HepG2 (cell line): ENCODE data around the gene BRD3.

Source experiments
- CTCF ChIP-seq: sonication (generic); formaldehyde crosslinking; IDR thresholded peaks from 2 replicates; pipeline ENCODE4 v1.5.0; 2020; ENCODE audit warnings: mild to moderate bottlenecking, missing genetic modification reagents, moderate library complexity
- EZH2 ChIP-seq: conservative IDR thresholded peaks from 2 replicates; pipeline ENCODE4 v1.6.1; 2012; ENCODE audit warnings: mild to moderate bottlenecking, low read depth, low read length, moderate library complexity
- MBD4 ChIP-seq: IDR thresholded peaks from 2 replicates; pipeline ENCODE4 v1.6.1; 2012; ENCODE audit warnings: low read length, inconsistent platforms, borderline replicate concordance
- POLR2A ChIP-seq, 2 experiments: IDR thresholded peaks; 2 replicates each; pipeline ENCODE4 v1.6.1; 2011; ENCODE audit warnings: low read depth in 2 of 2, low read length in 2 of 2, mild to moderate bottlenecking in 1 of 2, moderate library complexity in 1 of 2; ENCODE audit not compliant: insufficient read depth in 1 of 2
- STAG1 ChIP-seq: sonication (generic); formaldehyde crosslinking; IDR thresholded peaks from 2 replicates; pipeline ENCODE4 v1.4.0; 2020; ENCODE audit warnings: missing genetic modification reagents
- ZBTB37 ChIP-seq: sonication (generic); formaldehyde crosslinking; IDR thresholded peaks from 2 replicates; pipeline ENCODE4 v1.4.0; 2020; ENCODE audit warnings: mild to moderate bottlenecking, missing genetic modification reagents
- ZNF777 ChIP-seq: sonication (generic); formaldehyde crosslinking; IDR thresholded peaks from 2 replicates; pipeline ENCODE4 v1.4.0; 2020; ENCODE audit warnings: missing genetic modification reagents

GRCh38 chr9:134061688-134062371 lies 6.0 kb downstream of the BRD3 start:
- TF ChIP-seq EZH2 (no peak), POLR2A (IDR thresholded peaks at IDR 0.05; ENCODE audit: insufficient read depth in 1 of 2, low read depth in 2 of 2, low read length in 2 of 2) (no peak), CTCF (CRISPR knock-in tag) (no peak), ZNF777 (CRISPR knock-in tag) (no peak), ZBTB37 (no peak), STAG1 (CRISPR knock-in tag) (no peak), MBD4 (no peak)
